ENCODE measurements around the gene HCK. TPM values are rescaled to one million over a fixed set of nuclear protein-coding genes. Genes with fewer than 3 reads are reported as not detected.

HCK gene
- total RNA-seq, 4 donors from 2014 or later = 1.4 to 4.7 (median 4.2) TPM

DNA sequence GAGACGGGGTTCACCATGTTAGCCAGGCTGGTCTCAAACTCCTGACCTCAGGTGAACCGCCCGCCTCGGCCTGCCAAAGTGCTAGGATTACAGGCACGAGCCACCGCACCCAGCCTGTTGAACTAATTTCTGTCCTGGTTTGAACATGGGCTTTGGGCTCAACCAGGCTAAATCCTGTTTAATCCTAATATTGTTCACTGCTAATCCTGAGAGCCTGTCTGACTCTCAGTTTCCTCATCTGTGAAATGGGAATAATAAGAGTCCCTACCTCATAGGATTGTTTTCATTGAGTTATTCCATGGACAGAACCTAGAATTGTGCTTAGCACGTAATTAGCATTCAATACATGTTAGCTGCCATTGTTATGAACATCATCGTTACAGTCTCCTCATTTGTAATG, 74.9 kb downstream of the HCK start:
- in situ Hi-C loops (cut with MboI; ENCODE audit: low sequenced_read_pairs in 4 of 4) (no loop called here), intact Hi-C loops (cut with DNase I; ENCODE audit: low total_unique reads) (no loop called here)
- ATAC-seq = no peak

DNA sequence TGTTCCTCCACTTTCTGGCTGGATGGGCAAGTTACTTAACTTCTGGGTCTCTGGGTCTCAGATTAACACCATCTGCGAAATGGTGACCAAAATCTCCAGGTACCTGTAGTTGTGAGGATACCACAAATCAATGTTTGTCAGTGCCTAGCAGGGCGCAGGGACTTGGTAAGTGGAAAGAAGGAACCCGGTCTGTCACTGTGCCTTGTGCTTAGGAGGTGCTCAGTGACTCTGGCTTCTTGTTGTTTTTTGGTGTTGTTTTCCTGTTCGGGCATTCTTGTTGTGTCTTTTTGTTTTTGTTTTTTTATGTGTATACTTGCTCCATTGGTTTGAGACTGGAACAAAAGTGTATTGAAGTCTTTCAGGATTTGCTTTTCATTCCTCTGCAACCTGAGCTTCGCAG, 75.3 kb downstream of the HCK start:
- intact Hi-C loops (cut with DNase I; ENCODE audit: low total_unique reads) = no loop called here

More for the DNA sequence above, 74.9 kb downstream of the HCK start:
- no peak for DNase-seq
- Histone ChIP-seq H3K4me1 (peaks cover 37% of the 10 kb centered on the region in 2 donors), H3K9me3 (no peaks in the 10 kb centered on the region), H3K4me3 (no peak overlapping the region), H3K36me3 (no peaks in the 10 kb centered on the region), H3K27me3 (no peaks in the 10 kb centered on the region), H3K27ac (no peak overlapping the region)
- no peak for TF ChIP-seq POLR2A (IDR thresholded peaks at IDR 0.05)
- TF ChIP-seq, protein P1, sequence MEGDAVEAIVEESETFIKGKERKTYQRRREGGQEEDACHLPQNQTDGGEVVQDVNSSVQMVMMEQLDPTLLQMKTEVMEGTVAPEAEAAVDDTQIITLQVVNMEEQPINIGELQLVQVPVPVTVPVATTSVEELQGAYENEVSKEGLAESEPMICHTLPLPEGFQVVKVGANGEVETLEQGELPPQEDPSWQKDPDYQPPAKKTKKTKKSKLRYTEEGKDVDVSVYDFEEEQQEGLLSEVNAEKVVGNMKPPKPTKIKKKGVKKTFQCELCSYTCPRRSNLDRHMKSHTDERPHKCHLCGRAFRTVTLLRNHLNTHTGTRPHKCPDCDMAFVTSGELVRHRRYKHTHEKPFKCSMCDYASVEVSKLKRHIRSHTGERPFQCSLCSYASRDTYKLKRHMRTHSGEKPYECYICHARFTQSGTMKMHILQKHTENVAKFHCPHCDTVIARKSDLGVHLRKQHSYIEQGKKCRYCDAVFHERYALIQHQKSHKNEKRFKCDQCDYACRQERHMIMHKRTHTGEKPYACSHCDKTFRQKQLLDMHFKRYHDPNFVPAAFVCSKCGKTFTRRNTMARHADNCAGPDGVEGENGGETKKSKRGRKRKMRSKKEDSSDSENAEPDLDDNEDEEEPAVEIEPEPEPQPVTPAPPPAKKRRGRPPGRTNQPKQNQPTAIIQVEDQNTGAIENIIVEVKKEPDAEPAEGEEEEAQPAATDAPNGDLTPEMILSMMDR (IDR thresholded peaks at IDR 0.05 in 4 of 5, conservative IDR thresholded peaks at IDR 0.05 in 1 of 5) = no peak

DNA sequence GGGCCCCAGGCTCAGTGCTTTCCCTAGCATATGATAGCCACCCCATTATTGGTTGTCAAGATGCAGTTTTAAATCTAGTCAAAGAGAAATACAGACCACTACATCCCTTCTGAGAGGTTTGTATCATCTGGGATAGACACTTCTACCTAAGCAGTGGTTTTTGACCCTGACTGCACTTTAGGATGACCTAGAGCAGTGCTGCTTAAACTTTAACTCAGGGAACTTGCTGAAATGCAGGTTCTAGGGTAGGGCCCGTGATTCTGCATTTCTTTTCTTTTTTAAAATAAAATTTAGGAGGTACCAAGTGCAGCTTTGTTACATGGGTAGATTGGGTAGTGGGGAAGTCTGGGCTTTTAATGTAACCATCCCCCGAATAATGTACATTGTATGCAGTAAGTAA, 76.1 kb downstream of the HCK start:
- intact Hi-C loops (cut with DNase I; ENCODE audit: low total_unique reads) = no loop called here
- DNase-seq = no peak
- no peaks in the 10 kb centered on the region for H3K27me3 ChIP-seq
- TF ChIP-seq, protein P1 (IDR thresholded peaks at IDR 0.05 in 4 of 5, conservative IDR thresholded peaks at IDR 0.05 in 1 of 5) = no peak
- no peak for TF ChIP-seq POLR2A (IDR thresholded peaks at IDR 0.05)
- H3K4me3 ChIP-seq = no peak overlapping the region
- no peak overlapping the region for H3K27ac ChIP-seq
- no peak for ATAC-seq
- H3K4me1 ChIP-seq = peaks cover 37% of the 10 kb centered on the region in 2 donors
- in situ Hi-C loops (cut with MboI; ENCODE audit: low sequenced_read_pairs in 4 of 4) = no loop called here
- no peaks in the 10 kb centered on the region for H3K9me3 ChIP-seq
- peaks cover 0 to 4% of the 10 kb centered on the region in 2 donors for H3K36me3 ChIP-seq

More for the DNA sequence above, 75.3 kb downstream of the HCK start:
- no peaks in the 10 kb centered on the region for H3K9me3 ChIP-seq
- DNase-seq = no peak
- TF ChIP-seq, protein P1 (IDR thresholded peaks at IDR 0.05 in 4 of 5, conservative IDR thresholded peaks at IDR 0.05 in 1 of 5) = no peak
- no peak for TF ChIP-seq POLR2A (IDR thresholded peaks at IDR 0.05)
- no peak for ATAC-seq
- H3K36me3 ChIP-seq = no peaks in the 10 kb centered on the region
- in situ Hi-C loops (cut with MboI; ENCODE audit: low sequenced_read_pairs in 4 of 4) = no loop called here
- peaks cover 37% of the 10 kb centered on the region in 2 donors for H3K4me1 ChIP-seq
- H3K4me3 ChIP-seq = no peak overlapping the region
- H3K27ac ChIP-seq = no peak overlapping the region
- no peaks in the 10 kb centered on the region for H3K27me3 ChIP-seq

DNA sequence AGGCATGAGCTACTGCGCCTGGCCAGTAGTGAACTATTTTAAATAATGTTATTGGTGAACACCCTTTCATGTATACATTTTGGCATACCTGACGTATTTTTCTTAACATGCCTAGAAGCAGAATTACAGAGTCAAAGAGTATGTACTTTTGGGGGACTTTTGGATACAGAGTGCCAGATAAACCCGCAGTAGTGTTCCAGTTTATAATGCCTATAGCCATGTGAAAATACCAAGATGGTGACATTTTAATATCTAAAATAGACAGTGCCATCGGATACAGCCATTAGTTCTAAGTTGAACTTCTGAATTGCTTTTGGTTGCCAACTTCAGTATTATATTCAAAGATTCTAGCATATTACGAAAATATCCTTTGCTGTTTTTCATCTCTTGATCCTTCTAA, 77.8 kb downstream of the HCK start:
- intact Hi-C loops (cut with DNase I; ENCODE audit: low total_unique reads) = no loop called here
- H3K27me3 ChIP-seq = no peaks in the 10 kb centered on the region
- peaks cover 0 to 9% of the 10 kb centered on the region in 2 donors for H3K36me3 ChIP-seq
- H3K9me3 ChIP-seq = no peaks in the 10 kb centered on the region
- DNase-seq = no peak
- TF ChIP-seq POLR2A (IDR thresholded peaks at IDR 0.05) = no peak
- TF ChIP-seq, protein P1 (IDR thresholded peaks at IDR 0.05 in 4 of 5, conservative IDR thresholded peaks at IDR 0.05 in 1 of 5) = no peak
- peaks cover 37% of the 10 kb centered on the region in 2 donors for H3K4me1 ChIP-seq
- in situ Hi-C loops (cut with MboI; ENCODE audit: low sequenced_read_pairs in 4 of 4) = no loop called here
- ATAC-seq = peak in 1 of 2 donors; percentile 26
- no peak overlapping the region for H3K4me3 ChIP-seq
- peak overlapping the region in 2 of 4 donors; percentile 8 to 40 for H3K27ac ChIP-seq

DNA sequence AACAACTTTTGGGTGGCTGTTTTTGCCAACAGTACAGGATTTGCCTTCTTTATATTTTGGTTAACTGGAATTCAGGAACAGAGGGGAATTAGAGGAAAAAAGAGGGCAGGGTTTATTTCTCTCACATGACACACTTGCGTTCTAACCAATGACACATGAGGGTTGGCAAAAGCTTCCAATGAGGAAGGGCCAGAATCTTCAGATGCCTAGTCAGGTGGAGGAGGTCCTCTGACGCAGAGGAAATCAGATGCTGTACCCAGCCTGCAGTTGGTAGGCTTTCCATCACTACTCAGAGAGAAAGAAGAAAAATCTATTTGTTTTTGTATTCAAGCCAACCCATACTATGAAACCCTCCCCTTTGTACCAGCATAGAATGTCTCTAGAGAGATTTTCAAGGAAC, 78.3 kb downstream of the HCK start:
- no peak overlapping the region for H3K4me3 ChIP-seq
- TF ChIP-seq POLR2A (IDR thresholded peaks at IDR 0.05) = no peak
- TF ChIP-seq, protein P1 (IDR thresholded peaks at IDR 0.05 in 4 of 5, conservative IDR thresholded peaks at IDR 0.05 in 1 of 5) = no peak
- peaks cover 0 to 9% of the 10 kb centered on the region in 2 donors for H3K36me3 ChIP-seq
- in situ Hi-C loops (cut with MboI; ENCODE audit: low sequenced_read_pairs in 4 of 4) (no loop called here), intact Hi-C loops (cut with DNase I; ENCODE audit: low total_unique reads) (no loop called here)
- H3K4me1 ChIP-seq = peaks cover 37% of the 10 kb centered on the region in 2 donors
- H3K27me3 ChIP-seq = no peaks in the 10 kb centered on the region
- peak overlapping the region in 2 of 4 donors; percentile 8 to 40 for H3K27ac ChIP-seq
- no peaks in the 10 kb centered on the region for H3K9me3 ChIP-seq
- DNase-seq (peak in 1 of 2 donors; percentile 30), ATAC-seq (peak in 1 of 2 donors; percentile 86)
